ENCODE measurements around the gene TRIO. TPM values are rescaled to one million over a fixed set of nuclear protein-coding genes. Genes with fewer than 3 reads are reported as not detected.

TRIO gene
- total RNA-seq, 1 experiment from 2014 or later = 68.4 TPM

DNA sequence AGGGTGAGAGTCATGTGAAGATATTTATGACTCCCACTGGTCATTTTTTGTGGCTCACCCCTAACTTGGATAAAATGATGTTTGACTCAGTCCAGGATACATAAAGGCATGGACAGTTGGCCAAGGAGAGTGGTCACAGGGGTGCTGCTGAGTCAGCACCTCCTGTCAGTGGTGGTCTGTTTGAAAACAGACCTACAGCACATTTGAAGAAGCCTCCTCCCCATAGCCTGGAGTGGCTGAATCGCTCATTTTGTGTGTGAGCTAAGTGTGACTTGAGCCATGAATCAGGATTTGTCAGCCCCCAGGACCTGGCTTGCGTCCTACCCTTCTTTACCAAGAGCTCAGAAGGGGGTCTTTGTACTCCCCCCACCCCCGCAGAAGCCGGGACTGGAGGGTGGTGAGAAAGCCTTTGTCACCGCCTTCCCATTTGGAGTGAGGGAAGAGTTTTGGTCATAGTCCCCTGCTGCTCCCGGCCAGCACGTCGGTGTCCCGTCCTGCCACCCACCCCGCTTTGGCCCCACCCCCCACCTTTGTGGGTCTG, 35.6 kb downstream of the TRIO start:
- ChIA-PET CTCF (interaction anchor here (0.6 kb wide), 1 partner anchor 163 kb away, joined by 3 read pairs; no protein-coding TSS in a partner anchor), POLR2A (interaction anchor here (1.2 kb wide), 1 partner anchor 11 kb away, joined by 3 read pairs; no protein-coding TSS in a partner anchor), RAD21 (ENCODE audit: low non-redundant PET in 1 of 2, low total read pairs in 2 of 2, uncharacterized antibody in 2 of 2, unreplicated experiment in 2 of 2) (no interaction called here)
- ATAC-seq (peak; percentile 59), DNase-seq (ENCODE audit: low read depth, low spot score) (no peak)
- Histone ChIP-seq H3K27me3 (ENCODE audit: insufficient read depth, low read length) (no peaks in the 10 kb centered on the region), H3K9me3 (ENCODE audit: control insufficient read depth in 1 of 2, insufficient read depth in 1 of 2, low read depth in 1 of 2, low read length in 2 of 2) (no peaks in the 10 kb centered on the region), H3K4me2 (ENCODE audit: low read length) (peak overlapping the region; percentile 77), H4K20me1 (ENCODE audit: insufficient read depth) (peaks cover 13% of the 10 kb centered on the region; the same call in 1 of the 2 replicates), H3K79me2 (ENCODE audit: insufficient read depth, low read length) (peaks cover 99% of the 10 kb centered on the region), H3K9me2 (ENCODE audit: insufficient read depth) (no peaks in the 10 kb centered on the region), H3K36me3 (ENCODE audit: control insufficient read depth in 1 of 2, insufficient read depth in 2 of 2, low read length in 2 of 2) (no peaks in the 10 kb centered on the region), H3K27ac (ENCODE audit: low read depth, low read length) (no peak overlapping the region), H3K4me1 (ENCODE audit: control insufficient read depth in 1 of 2, insufficient read depth in 2 of 2, low read length in 2 of 2) (peaks cover 51 to 83% of the 10 kb centered on the region in 2 experiments), H3K9ac (ENCODE audit: low read length) (peak overlapping the region; percentile 45), H2AFZ (ENCODE audit: low read depth, low read length, poor library complexity, severe bottlenecking) (no peak overlapping the region), H3K4me3 (replicated peaks in 1 of 2; ENCODE audit: low read depth in 1 of 2, low read length in 2 of 2) (peak overlapping the region in 1 of 2 experiments; percentile 38; a peak in 3 of 4 replicates)
- intact Hi-C loops (cut with micrococcal nuclease) = loop anchor here (5.0 kb wide), 2 partner anchors 36 to 89 kb away; partner anchors contain the start of gene TRIO
- no TSS peak for BruUV-seq (replicated peaks)
- TF ChIP-seq SRF (IDR thresholded peaks at IDR 0.05; ENCODE audit: low read depth) (no peak), RAD21 (IDR thresholded peaks at IDR 0.05; ENCODE audit: low read depth) (no peak), ZNF274 (IDR thresholded peaks at IDR 0.05; ENCODE audit: low read depth, low read length) (no peak), SIN3A (IDR thresholded peaks at IDR 0.05; ENCODE audit: low read depth) (0 out of 2 replicates have a peak, but pooled peaks have one; percentile 26), ELF1 (IDR thresholded peaks at IDR 0.05; ENCODE audit: borderline replicate concordance, low read depth) (no peak), SP1 (IDR thresholded peaks at IDR 0.05; ENCODE audit: low read depth) (0 out of 2 replicates have a peak, but pooled peaks have one; percentile 17), CEBPB (IDR thresholded peaks at IDR 0.05; ENCODE audit: low read depth) (no peak), EZH2 (IDR thresholded peaks at IDR 0.05) (no peak), REST (IDR thresholded peaks at IDR 0.05; ENCODE audit: low read depth) (no peak), POLR2A (IDR thresholded peaks at IDR 0.05; ENCODE audit: borderline replicate concordance, extremely low read depth, insufficient read depth, insufficient read length) (no peak), TCF7L2 (IDR thresholded peaks at IDR 0.05; ENCODE audit: borderline replicate concordance, extremely low read depth, insufficient read depth, insufficient read length) (no peak), EGR1 (IDR thresholded peaks at IDR 0.05; ENCODE audit: low read depth) (peak; percentile 63), EZH2phosphoT487 (IDR thresholded peaks at IDR 0.05; ENCODE audit: borderline replicate concordance) (no peak), ZFX (IDR thresholded peaks at IDR 0.05) (no peak), FOSL1 (IDR thresholded peaks at IDR 0.05; ENCODE audit: low read depth) (peak; percentile 50), ATF3 (IDR thresholded peaks at IDR 0.05) (no peak), CBX3 (IDR thresholded peaks at IDR 0.05; ENCODE audit: low read depth) (no peak), POLR2AphosphoS5 (IDR thresholded peaks at IDR 0.05; ENCODE audit: low read depth, low read length) (no peak), JUND (IDR thresholded peaks at IDR 0.05) (0 out of 2 replicates have a peak, but pooled peaks have one; percentile 22)
- TF ChIP-seq, protein P1, sequence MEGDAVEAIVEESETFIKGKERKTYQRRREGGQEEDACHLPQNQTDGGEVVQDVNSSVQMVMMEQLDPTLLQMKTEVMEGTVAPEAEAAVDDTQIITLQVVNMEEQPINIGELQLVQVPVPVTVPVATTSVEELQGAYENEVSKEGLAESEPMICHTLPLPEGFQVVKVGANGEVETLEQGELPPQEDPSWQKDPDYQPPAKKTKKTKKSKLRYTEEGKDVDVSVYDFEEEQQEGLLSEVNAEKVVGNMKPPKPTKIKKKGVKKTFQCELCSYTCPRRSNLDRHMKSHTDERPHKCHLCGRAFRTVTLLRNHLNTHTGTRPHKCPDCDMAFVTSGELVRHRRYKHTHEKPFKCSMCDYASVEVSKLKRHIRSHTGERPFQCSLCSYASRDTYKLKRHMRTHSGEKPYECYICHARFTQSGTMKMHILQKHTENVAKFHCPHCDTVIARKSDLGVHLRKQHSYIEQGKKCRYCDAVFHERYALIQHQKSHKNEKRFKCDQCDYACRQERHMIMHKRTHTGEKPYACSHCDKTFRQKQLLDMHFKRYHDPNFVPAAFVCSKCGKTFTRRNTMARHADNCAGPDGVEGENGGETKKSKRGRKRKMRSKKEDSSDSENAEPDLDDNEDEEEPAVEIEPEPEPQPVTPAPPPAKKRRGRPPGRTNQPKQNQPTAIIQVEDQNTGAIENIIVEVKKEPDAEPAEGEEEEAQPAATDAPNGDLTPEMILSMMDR (IDR thresholded peaks at IDR 0.05 in 2 of 3, conservative IDR thresholded peaks at IDR 0.05 in 1 of 3; ENCODE audit: borderline replicate concordance in 1 of 3, insufficient read depth in 1 of 3, low read depth in 2 of 3, low read length in 2 of 3) = no peak
- TF ChIP-seq, protein P2, sequence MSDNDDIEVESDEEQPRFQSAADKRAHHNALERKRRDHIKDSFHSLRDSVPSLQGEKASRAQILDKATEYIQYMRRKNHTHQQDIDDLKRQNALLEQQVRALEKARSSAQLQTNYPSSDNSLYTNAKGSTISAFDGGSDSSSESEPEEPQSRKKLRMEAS (IDR thresholded peaks at IDR 0.05) = no peak; the same call in 1 of the 2 replicates

All from HCT116 (cell line).